Measurements from ENCODE around the gene ARIH2.

- TF ChIP-seq CTCF (IDR thresholded peaks at IDR 0.05; ENCODE audit: control extremely low read depth in 1 of 3, insufficient read depth in 1 of 3, low read depth in 1 of 3, low read length in 3 of 3) (peak in 2 of 3 experiments; percentile 87 to 96; a peak in 3 of 4 replicates), POLR2AphosphoS5 (IDR thresholded peaks at IDR 0.05; ENCODE audit: low read depth, low read length) (peak; percentile 98), RAD21 (IDR thresholded peaks at IDR 0.05 in 1 of 2, conservative IDR thresholded peaks at IDR 0.05 in 1 of 2; ENCODE audit: low read depth in 2 of 2, low read length in 2 of 2) (peak; percentile 25 to 41; a peak in 3 of 4 replicates), SIN3A (conservative IDR thresholded peaks at IDR 0.05 in 1 of 2, IDR thresholded peaks at IDR 0.05 in 1 of 2; ENCODE audit: low read depth in 1 of 2, low read length in 2 of 2) (peak; percentile 79 to 88; a peak in 3 of 4 replicates)
Observed at GRCh38 chr3:49021813-49022687, 103.4 kb downstream of the ARIH2 start, which contains the start of gene NDUFAF3.

Measured in H1 (cell line).